ENCODE results near the gene ROCK2.

ROCK2 gene

GRCh38 chr2:11146076-11146475 lies 198.4 kb downstream of the ROCK2 start:
- no peak overlapping the region for H3K4me3 ChIP-seq (ENCODE audit: low read depth in 1 of 2, low read length in 1 of 2)
- peaks cover 23% of the 10 kb centered on the region for H3K27me3 ChIP-seq
- no peaks in the 10 kb centered on the region for H3K9me3 ChIP-seq
- H3K36me3 ChIP-seq, result no peaks in the 10 kb centered on the region
- H3K27ac ChIP-seq, result no peak overlapping the region
- no peak for TF ChIP-seq CTCF (IDR thresholded peaks at IDR 0.05)
- H3K4me1 ChIP-seq (ENCODE audit: control insufficient read depth in 1 of 2, insufficient read depth in 1 of 2, low read depth in 1 of 2, low read length in 1 of 2), result no peaks in the 10 kb centered on the region

GRCh38 chr2:11145350-11145749 lies 199.1 kb downstream of the ROCK2 start:
- Histone ChIP-seq H3K4me3 (ENCODE audit: low read depth in 1 of 2, low read length in 1 of 2) (no peak overlapping the region), H3K27ac (no peak overlapping the region), H3K4me1 (ENCODE audit: control insufficient read depth in 1 of 2, insufficient read depth in 1 of 2, low read depth in 1 of 2, low read length in 1 of 2) (no peaks in the 10 kb centered on the region), H3K27me3 (peaks cover 23% of the 10 kb centered on the region), H3K9me3 (no peaks in the 10 kb centered on the region), H3K36me3 (no peaks in the 10 kb centered on the region)
- no peak for TF ChIP-seq CTCF (IDR thresholded peaks at IDR 0.05)

GRCh38 chr2:11144738-11145079 lies 199.7 kb downstream of the ROCK2 start:
- no peaks in the 10 kb centered on the region for H3K36me3 ChIP-seq

GRCh38 chr2:11144077-11144737 lies 200.2 kb downstream of the ROCK2 start:
- no peaks in the 10 kb centered on the region for H3K36me3 ChIP-seq
- TF ChIP-seq CTCF (IDR thresholded peaks at IDR 0.05), result no peak
- H3K9me3 ChIP-seq, result no peaks in the 10 kb centered on the region
- H3K27me3 ChIP-seq, result peaks cover 23% of the 10 kb centered on the region
- no peak overlapping the region for H3K4me3 ChIP-seq (ENCODE audit: low read depth in 1 of 2, low read length in 1 of 2)
- H3K27ac ChIP-seq, result no peak overlapping the region
- H3K4me1 ChIP-seq (ENCODE audit: control insufficient read depth in 1 of 2, insufficient read depth in 1 of 2, low read depth in 1 of 2, low read length in 1 of 2), result no peaks in the 10 kb centered on the region

More at GRCh38 chr2:11144738-11145079, 199.7 kb downstream of the ROCK2 start:
- H3K4me1 ChIP-seq (ENCODE audit: control insufficient read depth in 1 of 2, insufficient read depth in 1 of 2, low read depth in 1 of 2, low read length in 1 of 2), result no peaks in the 10 kb centered on the region
- peaks cover 23% of the 10 kb centered on the region for H3K27me3 ChIP-seq
- no peak overlapping the region for H3K27ac ChIP-seq
- no peak overlapping the region for H3K4me3 ChIP-seq (ENCODE audit: low read depth in 1 of 2, low read length in 1 of 2)
- H3K9me3 ChIP-seq, result no peaks in the 10 kb centered on the region
- TF ChIP-seq CTCF (IDR thresholded peaks at IDR 0.05), result no peak

- TF ChIP-seq CTCF (IDR thresholded peaks at IDR 0.05), result no peak
- no peak overlapping the region for H3K27ac ChIP-seq
- H3K4me3 ChIP-seq (ENCODE audit: low read depth in 1 of 2, low read length in 1 of 2), result no peak overlapping the region
- no peaks in the 10 kb centered on the region for H3K9me3 ChIP-seq
- no peaks in the 10 kb centered on the region for H3K4me1 ChIP-seq (ENCODE audit: control insufficient read depth in 1 of 2, insufficient read depth in 1 of 2, low read depth in 1 of 2, low read length in 1 of 2)
- no peaks in the 10 kb centered on the region for H3K36me3 ChIP-seq
- H3K27me3 ChIP-seq, result peaks cover 23% of the 10 kb centered on the region
These were observed 201.4 kb downstream of the ROCK2 start for GRCh38 chr2:11142987-11143386.

Measured in neutrophil (primary cell).